ENCODE data around the gene COL19A1.

Gene COL19A1

DNA sequence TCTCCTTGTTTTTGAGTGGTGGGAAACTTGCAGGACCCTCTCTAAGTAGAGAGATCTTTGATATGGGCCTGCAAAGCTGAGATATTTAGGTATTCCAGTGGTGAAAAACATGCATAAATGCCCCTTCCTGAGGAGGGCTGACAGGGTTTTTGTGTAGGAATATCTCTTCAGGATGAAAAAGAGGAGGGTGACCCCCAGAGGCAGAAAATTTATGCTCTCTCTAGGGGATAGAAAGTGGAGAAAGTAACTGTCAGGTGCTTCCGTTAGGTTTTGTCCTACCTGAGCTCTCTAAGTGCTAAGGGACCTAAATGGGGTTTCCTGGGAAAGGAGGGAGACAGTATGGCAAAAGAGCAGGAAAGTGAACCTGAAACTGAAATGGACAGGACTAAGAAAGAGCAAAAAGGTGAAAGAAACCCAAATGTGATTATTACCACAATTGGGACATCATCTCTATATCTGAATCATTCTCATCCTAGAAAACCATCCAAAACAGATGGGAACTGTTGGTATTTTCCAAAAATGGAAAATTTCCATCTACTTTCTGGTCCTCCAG is 2.0 kb downstream of the COL19A1 start:
- no peaks in the 10 kb centered on the region for H3K36me3 ChIP-seq (ENCODE audit: control insufficient read depth, insufficient read depth, low read length)
- no peak overlapping the region for H3K4me3 ChIP-seq (ENCODE audit: low read depth, low read length)

DNA sequence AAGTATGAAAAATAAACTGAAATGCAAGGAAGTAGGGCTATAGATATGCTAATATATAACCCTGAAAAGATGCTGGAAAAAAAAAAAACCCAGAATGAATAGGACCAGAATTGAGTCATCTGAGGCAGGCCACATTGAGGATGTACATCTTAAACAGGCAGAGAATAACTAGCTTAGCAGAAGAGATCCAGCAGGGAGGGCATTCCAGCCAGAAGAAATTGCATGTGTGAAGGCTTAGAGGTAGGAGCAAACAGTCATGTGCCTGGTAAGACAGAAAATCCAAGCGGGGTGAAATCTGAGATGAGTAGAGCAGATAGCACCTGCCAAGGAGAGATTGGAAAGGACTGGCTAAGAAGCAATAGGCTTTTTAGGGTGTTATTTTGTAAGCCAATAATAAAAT is 2.6 kb downstream of the COL19A1 start:
- Histone ChIP-seq H3K9ac (no peak overlapping the region), H3K27ac (no peak overlapping the region), H3K79me2 (no peaks in the 10 kb centered on the region), H3K4me3 (ENCODE audit: low read depth, low read length) (no peak overlapping the region), H2AFZ (no peak overlapping the region), H3K27me3 (ENCODE audit: control insufficient read depth, insufficient read depth, low read length) (no peaks in the 10 kb centered on the region), H3K4me2 (ENCODE audit: low read length) (no peak overlapping the region), H3K9me3 (ENCODE audit: control insufficient read depth, low read length) (no peaks in the 10 kb centered on the region), H3K4me1 (peaks cover 3% of the 10 kb centered on the region), H3K36me3 (ENCODE audit: control insufficient read depth, insufficient read depth, low read length) (no peaks in the 10 kb centered on the region)
- TF ChIP-seq, protein P1, sequence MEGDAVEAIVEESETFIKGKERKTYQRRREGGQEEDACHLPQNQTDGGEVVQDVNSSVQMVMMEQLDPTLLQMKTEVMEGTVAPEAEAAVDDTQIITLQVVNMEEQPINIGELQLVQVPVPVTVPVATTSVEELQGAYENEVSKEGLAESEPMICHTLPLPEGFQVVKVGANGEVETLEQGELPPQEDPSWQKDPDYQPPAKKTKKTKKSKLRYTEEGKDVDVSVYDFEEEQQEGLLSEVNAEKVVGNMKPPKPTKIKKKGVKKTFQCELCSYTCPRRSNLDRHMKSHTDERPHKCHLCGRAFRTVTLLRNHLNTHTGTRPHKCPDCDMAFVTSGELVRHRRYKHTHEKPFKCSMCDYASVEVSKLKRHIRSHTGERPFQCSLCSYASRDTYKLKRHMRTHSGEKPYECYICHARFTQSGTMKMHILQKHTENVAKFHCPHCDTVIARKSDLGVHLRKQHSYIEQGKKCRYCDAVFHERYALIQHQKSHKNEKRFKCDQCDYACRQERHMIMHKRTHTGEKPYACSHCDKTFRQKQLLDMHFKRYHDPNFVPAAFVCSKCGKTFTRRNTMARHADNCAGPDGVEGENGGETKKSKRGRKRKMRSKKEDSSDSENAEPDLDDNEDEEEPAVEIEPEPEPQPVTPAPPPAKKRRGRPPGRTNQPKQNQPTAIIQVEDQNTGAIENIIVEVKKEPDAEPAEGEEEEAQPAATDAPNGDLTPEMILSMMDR (IDR thresholded peaks at IDR 0.05), result no peak

More for the DNA sequence above, 2.0 kb downstream of the COL19A1 start:
- Histone ChIP-seq H3K27me3 (ENCODE audit: control insufficient read depth, insufficient read depth, low read length) (no peaks in the 10 kb centered on the region), H3K4me2 (ENCODE audit: low read length) (no peak overlapping the region), H2AFZ (no peak overlapping the region), H3K4me1 (peaks cover 3% of the 10 kb centered on the region), H3K9me3 (ENCODE audit: control insufficient read depth, low read length) (no peaks in the 10 kb centered on the region), H3K9ac (no peak overlapping the region), H3K79me2 (no peaks in the 10 kb centered on the region), H3K27ac (no peak overlapping the region)
- TF ChIP-seq, protein P1 (IDR thresholded peaks at IDR 0.05), result no peak

DNA sequence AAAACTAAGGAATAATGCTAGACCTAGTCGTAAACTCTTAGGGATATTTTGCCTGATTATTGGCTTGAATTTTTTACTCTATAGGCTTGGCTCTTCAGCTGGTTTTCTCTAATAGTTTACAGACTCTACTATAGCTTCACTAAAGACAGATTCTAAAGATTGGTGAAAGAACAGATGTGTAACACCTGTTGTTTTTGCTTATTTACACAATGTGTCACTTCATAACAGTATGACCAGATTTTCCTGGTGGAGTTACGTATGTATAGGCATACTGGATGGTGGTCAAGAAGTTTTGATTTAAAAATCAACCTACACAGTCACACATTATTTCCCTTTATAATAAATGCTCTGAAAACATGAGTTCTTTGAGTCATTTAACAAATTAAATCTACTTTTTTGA is 4.8 kb downstream of the COL19A1 start:
- Histone ChIP-seq H3K4me2 (ENCODE audit: low read length) (no peak overlapping the region), H3K36me3 (ENCODE audit: control insufficient read depth, insufficient read depth, low read length) (no peaks in the 10 kb centered on the region), H3K9ac (no peak overlapping the region), H3K27me3 (ENCODE audit: control insufficient read depth, insufficient read depth, low read length) (no peaks in the 10 kb centered on the region), H3K79me2 (no peaks in the 10 kb centered on the region), H3K4me3 (ENCODE audit: low read depth, low read length) (no peak overlapping the region), H3K27ac (no peak overlapping the region), H2AFZ (no peak overlapping the region), H3K4me1 (peaks cover 3% of the 10 kb centered on the region), H3K9me3 (ENCODE audit: control insufficient read depth, low read length) (no peaks in the 10 kb centered on the region)
- TF ChIP-seq, protein P1 (IDR thresholded peaks at IDR 0.05), result no peak

DNA sequence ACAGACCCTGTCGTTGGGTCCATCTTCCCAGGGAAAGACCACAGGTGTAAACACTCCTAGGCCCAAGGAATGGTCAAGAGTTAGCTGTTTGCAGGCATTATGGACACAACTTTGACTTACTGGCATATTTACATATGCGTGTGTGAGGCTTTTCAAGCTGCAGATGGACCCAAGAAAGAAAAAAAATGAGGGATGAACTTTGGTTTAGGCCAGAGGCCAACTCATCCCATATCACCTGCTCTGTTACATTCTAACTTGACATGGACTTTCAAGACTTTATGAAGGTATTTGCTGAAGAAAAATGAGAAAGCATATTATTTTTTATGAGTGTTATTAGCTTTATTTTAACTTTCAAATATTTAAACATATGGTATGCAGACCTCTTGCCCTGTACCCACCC is 6.9 kb downstream of the COL19A1 start:
- Histone ChIP-seq H3K27ac (no peak overlapping the region), H2AFZ (no peak overlapping the region)

DNA sequence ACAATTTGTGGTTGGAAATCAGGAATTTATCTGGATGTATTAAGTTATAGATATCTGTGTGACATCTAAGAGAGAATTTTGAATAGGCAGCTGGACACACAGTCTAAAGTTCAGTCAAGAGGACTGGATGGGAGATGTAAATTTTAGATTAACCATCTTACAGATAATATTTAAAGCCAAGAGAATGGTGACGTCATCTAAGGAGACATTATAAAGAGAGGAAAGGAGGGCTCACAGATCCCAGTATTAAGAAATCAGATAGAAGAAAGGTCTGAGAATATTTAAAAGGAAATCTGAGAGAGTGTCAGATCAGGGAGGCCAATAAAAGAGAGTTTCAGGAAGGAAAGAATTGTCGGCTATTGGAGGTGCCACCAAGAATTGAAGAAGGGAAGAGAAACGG is 9.4 kb downstream of the COL19A1 start:
- Histone ChIP-seq H3K4me1 (no peaks in the 10 kb centered on the region), H3K79me2 (no peaks in the 10 kb centered on the region), H3K4me2 (ENCODE audit: low read length) (no peak overlapping the region), H3K27me3 (ENCODE audit: control insufficient read depth, insufficient read depth, low read length) (no peaks in the 10 kb centered on the region), H3K9ac (no peak overlapping the region), H3K4me3 (ENCODE audit: low read depth, low read length) (no peak overlapping the region), H2AFZ (no peak overlapping the region), H3K36me3 (ENCODE audit: control insufficient read depth, insufficient read depth, low read length) (no peaks in the 10 kb centered on the region), H3K9me3 (ENCODE audit: control insufficient read depth, low read length) (no peaks in the 10 kb centered on the region), H3K27ac (no peak overlapping the region)
- TF ChIP-seq, protein P1 (IDR thresholded peaks at IDR 0.05), result no peak

More for the DNA sequence above, 6.9 kb downstream of the COL19A1 start:
- Histone ChIP-seq H3K4me2 (ENCODE audit: low read length) (no peak overlapping the region), H3K4me3 (ENCODE audit: low read depth, low read length) (no peak overlapping the region), H3K79me2 (no peaks in the 10 kb centered on the region), H3K4me1 (no peaks in the 10 kb centered on the region), H3K9me3 (ENCODE audit: control insufficient read depth, low read length) (no peaks in the 10 kb centered on the region), H3K27me3 (ENCODE audit: control insufficient read depth, insufficient read depth, low read length) (no peaks in the 10 kb centered on the region), H3K36me3 (ENCODE audit: control insufficient read depth, insufficient read depth, low read length) (no peaks in the 10 kb centered on the region), H3K9ac (no peak overlapping the region)
- TF ChIP-seq, protein P1 (IDR thresholded peaks at IDR 0.05), result no peak

Measured in parathyroid adenoma (tissue), 2 donors.